ENCODE results near the gene HAPSTR1. TPM values are rescaled to one million over a fixed set of nuclear protein-coding genes. Genes with fewer than 3 reads are reported as not detected.

The HAPSTR1 gene
- total and polyA plus RNA-seq, 2 experiments from 2014 or later = 21.4 to 69.0 TPM

GRCh38 chr16:9138731-9139501 is 47.5 kb downstream of the HAPSTR1 start:
- DNase-seq (ENCODE audit: low spot score) = peak; percentile 82
- H2AFZ ChIP-seq = no peak overlapping the region

GRCh38 chr16:9139965-9140364 is 48.5 kb downstream of the HAPSTR1 start:
- Histone ChIP-seq H3K27ac (no peak overlapping the region), H3K9me2 (replicated peaks; ENCODE audit: insufficient read depth) (no peaks in the 10 kb centered on the region), H3K36me3 (replicated peaks; ENCODE audit: insufficient read depth, low read depth) (no peaks in the 10 kb centered on the region), H3K4me2 (no peak overlapping the region), H3K79me2 (no peaks in the 10 kb centered on the region), H3K9me3 (ENCODE audit: low read depth) (no peaks in the 10 kb centered on the region), H3K4me3 (no peak overlapping the region), H4K20me1 (ENCODE audit: insufficient read depth, poor library complexity, severe bottlenecking) (no peaks in the 10 kb centered on the region), H3K4me1 (ENCODE audit: insufficient read depth) (no peaks in the 10 kb centered on the region), H2AFZ (no peak overlapping the region), H3K27me3 (no peaks in the 10 kb centered on the region)
- 93% methylated on average over 7 of the region's 7 CpGs for WGBS (ENCODE audit: low lambda C conversion rate, missing lambda C conversion rate)
- no peak for TF ChIP-seq CTCF (IDR thresholded peaks at IDR 0.05; ENCODE audit: poor library complexity)
- no peak for TF ChIP-seq EZH2phosphoT487 (IDR thresholded peaks at IDR 0.05; ENCODE audit: low read depth, severe bottlenecking, unreplicated experiment)
- no peak for TF ChIP-seq EZH2 (IDR thresholded peaks at IDR 0.05; ENCODE audit: borderline replicate concordance)
- DNase-seq (ENCODE audit: low spot score) = no peak

More at GRCh38 chr16:9138731-9139501, 47.5 kb downstream of the HAPSTR1 start:
- H3K36me3 ChIP-seq (replicated peaks; ENCODE audit: insufficient read depth, low read depth) = no peaks in the 10 kb centered on the region
- H3K4me3 ChIP-seq = no peak overlapping the region
- no peaks in the 10 kb centered on the region for H4K20me1 ChIP-seq (ENCODE audit: insufficient read depth, poor library complexity, severe bottlenecking)
- H3K9me2 ChIP-seq (replicated peaks; ENCODE audit: insufficient read depth) = no peaks in the 10 kb centered on the region
- no peak overlapping the region for H3K27ac ChIP-seq
- H3K9me3 ChIP-seq (ENCODE audit: low read depth) = no peaks in the 10 kb centered on the region
- TF ChIP-seq CTCF (IDR thresholded peaks at IDR 0.05; ENCODE audit: poor library complexity) = peak; percentile 93
- no peak for TF ChIP-seq EZH2 (IDR thresholded peaks at IDR 0.05; ENCODE audit: borderline replicate concordance)
- TF ChIP-seq EZH2phosphoT487 (IDR thresholded peaks at IDR 0.05; ENCODE audit: low read depth, severe bottlenecking, unreplicated experiment) = no peak
- H3K27me3 ChIP-seq = no peaks in the 10 kb centered on the region
- H3K4me2 ChIP-seq = peak overlapping the region; percentile 77
- H3K4me1 ChIP-seq (ENCODE audit: insufficient read depth) = no peaks in the 10 kb centered on the region
- H3K79me2 ChIP-seq = no peaks in the 10 kb centered on the region
- 16% methylated on average over 21 of the region's 21 CpGs for WGBS (ENCODE audit: low lambda C conversion rate, missing lambda C conversion rate)

Other genes with a start within 250 kb of the HAPSTR1 start
- 113 and 140 TPM in 2 replicates for gene CARHSP1, start 222.6 kb upstream of the HAPSTR1 start, total RNA-seq
- gene CARHSP1, start 222.6 kb upstream of the HAPSTR1 start, polyA plus RNA-seq = 164 and 167 TPM in 2 replicates
- not detected in 2 replicates for gene LITAFD, start 209.3 kb upstream of the HAPSTR1 start, total RNA-seq
- gene LITAFD, start 209.3 kb upstream of the HAPSTR1 start, polyA plus RNA-seq = not detected in 2 replicates
- gene USP7, start 127.7 kb upstream of the HAPSTR1 start, total RNA-seq = 40.8 and 44.2 TPM in 2 replicates
- gene USP7, start 127.7 kb upstream of the HAPSTR1 start, polyA plus RNA-seq = 38.0 and 46.7 TPM in 2 replicates